ENCODE results near the gene UBAP2. TPM values are rescaled to one million over a fixed set of nuclear protein-coding genes. Genes with fewer than 3 reads are reported as not detected.

UBAP2 gene
- total and polyA plus RNA-seq, 2 of the 4 experiments (the other 2 are of a cell fraction): 12.9 to 25.5 TPM

GRCh38 chr9:33964086-33964768 is 84.5 kb downstream of the UBAP2 start:
- Histone ChIP-seq H3K9me3 (ENCODE audit: control insufficient read depth, insufficient read depth, low read length) (no peaks in the 10 kb centered on the region), H4K8ac (ENCODE audit: low read depth in 2 of 2, low read length in 2 of 2) (no peak overlapping the region), H3K4me1 (ENCODE audit: control insufficient read depth, insufficient read depth, low read length) (0 out of 2 replicates have a peak, but pooled peaks cover 1% of the 10 kb centered on the region), H3K18ac (ENCODE audit: low read depth, low read length) (no peak overlapping the region), H3K23ac (ENCODE audit: low read depth, low read length) (no peak overlapping the region), H3K4me2 (ENCODE audit: low read depth, low read length) (no peak overlapping the region), H4K91ac (ENCODE audit: insufficient read depth, low read depth, low read length) (no peak overlapping the region), H2BK15ac (ENCODE audit: low read depth, low read length) (no peak overlapping the region), H3K36me3 (ENCODE audit: control insufficient read depth, insufficient read depth, low read length) (peaks cover 3% of the 10 kb centered on the region), H2BK20ac (ENCODE audit: low read depth, low read length) (no peak overlapping the region), H2AFZ (replicated peaks; ENCODE audit: low read length, poor library complexity) (no peak overlapping the region), H3K4me3 (ENCODE audit: insufficient read depth, low read depth, low read length) (no peak overlapping the region), H2AK5ac (ENCODE audit: low read depth, low read length) (no peak overlapping the region), H3K27me3 (ENCODE audit: control insufficient read depth, insufficient read depth, low read length) (no peaks in the 10 kb centered on the region), H3K4ac (ENCODE audit: low read depth, low read length) (no peak overlapping the region), H3K79me1 (ENCODE audit: low read depth in 1 of 2, low read length in 2 of 2) (peaks cover 0 to 3% of the 10 kb centered on the region in 2 experiments; a peak in 2 of 4 replicates), H2BK120ac (ENCODE audit: low read depth, low read length) (no peak overlapping the region), H4K5ac (ENCODE audit: low read depth, low read length) (no peak overlapping the region), H3K9me1 (ENCODE audit: insufficient read depth, low read length) (no peaks in the 10 kb centered on the region), H3K14ac (replicated peaks; ENCODE audit: low read depth, low read length) (no peak overlapping the region), H4K20me1 (ENCODE audit: insufficient read depth, low read length) (no peaks in the 10 kb centered on the region), H3K56ac (ENCODE audit: extremely low read depth, insufficient read depth, low read length) (no peak overlapping the region), H3K9ac (ENCODE audit: low read depth, low read length) (no peak overlapping the region), H2BK5ac (ENCODE audit: low read depth, low read length, poor library complexity, severe bottlenecking) (no peak overlapping the region), H2AK9ac (replicated peaks; ENCODE audit: low read depth, low read length, poor library complexity) (no peak overlapping the region), H3K27ac (ENCODE audit: insufficient read depth, low read length) (no peak overlapping the region)
- no CpG with 5 or more reads among the region's 2 CpGs for WGBS, 2 experiments (ENCODE audit: extremely low coverage in 2 of 2, insufficient read length in 1 of 2)
- no peak for ATAC-seq (ENCODE audit: low read depth)
- ChIA-PET POLR2A (ENCODE audit: unreplicated experiment) (no interaction called here), CTCF (interaction anchor here (0.5 kb wide), 1 partner anchor 110 kb away, joined by 3 read pairs; no protein-coding TSS in a partner anchor)
- in situ Hi-C loops (cut with MboI; ENCODE audit: low sequenced_read_pairs) (no loop called here), intact Hi-C loops (cut with micrococcal nuclease) (no loop called here), dilution Hi-C loops (cut with HindIII; ENCODE audit: low sequenced_read_pairs, unreplicated experiment) (no loop called here)
- DNase-seq: no peak
- no TSS peak for BruUV-seq (replicated peaks)
- TF ChIP-seq NFE2L2 (IDR thresholded peaks at IDR 0.05; ENCODE audit: low read depth, low read length) (no peak), POLR2A (IDR thresholded peaks at IDR 0.05; ENCODE audit: low read depth, low read length) (no peak), SMC3 (IDR thresholded peaks at IDR 0.05; ENCODE audit: low read depth, low read length) (no peak), MXI1 (IDR thresholded peaks at IDR 0.05; ENCODE audit: borderline replicate concordance, low read depth, low read length) (no peak), ELK1 (IDR thresholded peaks at IDR 0.05; ENCODE audit: borderline replicate concordance, low read depth, low read length) (no peak), FOS (IDR thresholded peaks at IDR 0.05; ENCODE audit: low read depth, low read length) (no peak), CTCF (conservative IDR thresholded peaks at IDR 0.05; ENCODE audit: low read depth, low read length) (no peak), RCOR1 (IDR thresholded peaks at IDR 0.05; ENCODE audit: insufficient replicate concordance, low read length) (no peak), CEBPB (IDR thresholded peaks at IDR 0.05; ENCODE audit: low read depth, low read length) (no peak), CHD1 (IDR thresholded peaks at IDR 0.05; ENCODE audit: low read depth, low read length) (no peak), BHLHE40 (IDR thresholded peaks at IDR 0.05; ENCODE audit: low read depth, low read length) (no peak), USF2 (IDR thresholded peaks at IDR 0.05; ENCODE audit: low read depth, low read length) (no peak)
